Fibroblast of lung (primary cell): Measurements from ENCODE around the gene EFCAB7. TPM values are rescaled to one million over a fixed set of nuclear protein-coding genes. Genes with fewer than 3 reads are reported as not detected.
A peak's percentile ranks its signal among the peaks of the same experiment; 100 is the strongest.

Source experiments
- DNase-seq, 2 donors: peaks; one replicate each; pipeline versions ENCODE4 v3.0.0 to v3.0.0-alpha.2; 2010; ENCODE audit warnings: low read depth in 2 of 2
- H2AFZ ChIP-seq: 2 replicates; pipeline ENCODE4 v1.5.1; 2012; ENCODE audit warnings: low read length, control low read depth, inconsistent platforms
- H3K27ac ChIP-seq: 2 replicates; pipeline ENCODE4 v1.5.1; 2011; ENCODE audit warnings: low read length, control low read depth; ENCODE audit not compliant: insufficient read depth
- H3K27me3 ChIP-seq: 2 replicates; pipeline ENCODE4 v1.5.1; 2011; ENCODE audit warnings: mild to moderate bottlenecking, low read length; ENCODE audit not compliant: control insufficient read depth, insufficient read depth
- H3K36me3 ChIP-seq: 2 replicates; pipeline ENCODE4 v1.5.1; 2011; ENCODE audit warnings: low read length; ENCODE audit not compliant: control insufficient read depth, insufficient read depth
- H3K4me1 ChIP-seq: 2 replicates; pipeline ENCODE4 v1.5.1; 2011; ENCODE audit warnings: low read length; ENCODE audit not compliant: control insufficient read depth, insufficient read depth; ENCODE audit errors: extremely low read depth
- H3K4me2 ChIP-seq: 2 replicates; pipeline ENCODE4 v1.5.1; 2011; ENCODE audit warnings: low read length, control low read depth; ENCODE audit not compliant: insufficient read depth; ENCODE audit errors: extremely low read depth
- H3K4me3 ChIP-seq, 4 experiments: fragments of 200-600 bp in 1 of 4; sonication (generic) in 1 of 4; replicated peaks in 1 of 4; 2 replicates each; pipeline ENCODE4 v1.5.1; 2011 to 2016; ENCODE audit warnings: low read length in 4 of 4, low read depth in 3 of 4, mild to moderate bottlenecking in 3 of 4, control low read depth in 2 of 4, inconsistent platforms in 1 of 4, mixed read lengths in 1 of 4; ENCODE audit not compliant: insufficient read depth in 1 of 4; ENCODE audit errors: control extremely low read depth in 1 of 4
- H3K79me2 ChIP-seq: 2 replicates; pipeline ENCODE4 v1.5.1; 2012; ENCODE audit warnings: mild to moderate bottlenecking, low read length, inconsistent platforms; ENCODE audit not compliant: control insufficient read depth, insufficient read depth
- H3K9ac ChIP-seq: 2 replicates; pipeline ENCODE4 v1.5.1; 2011; ENCODE audit warnings: mild to moderate bottlenecking, low read length, control low read depth; ENCODE audit not compliant: insufficient read depth
- H3K9me3 ChIP-seq: 2 replicates; pipeline ENCODE4 v1.5.1; 2012; ENCODE audit warnings: low read depth, low read length; ENCODE audit not compliant: control insufficient read depth, insufficient read depth
- H4K20me1 ChIP-seq: 2 replicates; pipeline ENCODE4 v1.5.1; 2011; ENCODE audit warnings: low read length; ENCODE audit not compliant: control insufficient read depth, insufficient read depth; ENCODE audit errors: extremely low read depth
- EZH2 ChIP-seq: IDR thresholded peaks from 2 replicates; pipeline ENCODE4 v1.5.1; 2012; ENCODE audit warnings: low read length, control low read depth, mild to moderate bottlenecking; ENCODE audit errors: missing control alignments
- polyA minus RNA-seq: library from RNA; depleted of rRNA, polyadenylated mRNA; stranded (reverse); fragments of >200 nt; gene quantifications from 2 replicates; pipeline ENCODE4 v1.2.3, GENCODE V29; 2011; ENCODE audit warnings: low replicate concordance
- polyA plus RNA-seq, 2 donors: library from polyadenylated mRNA; depleted of rRNA in 1 of 2; stranded (reverse) in 1 of 2; unstranded in 1 of 2; fragments of >200 nt; gene quantifications; 2 replicates each; pipeline ENCODE4 v1.2.1, GENCODE V29; 2011 to 2012; ENCODE audit warnings: missing spikeins in 1 of 2
- total RNA-seq: library from RNA; depleted of rRNA; stranded (reverse); fragments of >200 nt; gene quantifications from 2 replicates; pipeline ENCODE4 v1.2.1, GENCODE V29; 2014
- TF ChIP-seq, protein P1 (sequence below), 2 donors: IDR thresholded peaks in 1 of 2; conservative IDR thresholded peaks in 1 of 2; 1 replicate in 1 of 2; 2 replicates in 1 of 2; pipeline ENCODE4 v1.5.1; 2011 to 2012; ENCODE audit warnings: low read length in 2 of 2, control low read depth in 1 of 2, inconsistent platforms in 1 of 2, low read depth in 1 of 2, mild to moderate bottlenecking in 1 of 2

Gene EFCAB7
- total RNA-seq (9.1 and 9.8 TPM in 2 replicates), polyA plus RNA-seq (3.4 and 4.3 TPM in 2 replicates), polyA minus RNA-seq (1.1 TPM in 1 of 2 replicates, not detected in the other)
- polyA plus RNA-seq (2012), result 2.6 and 3.2 TPM in 2 replicates

- Histone ChIP-seq H3K27ac (peak within 1 kb of the TSS; percentile 99), H3K4me2 (peak within 1 kb of the TSS; percentile 96), H3K36me3 (no peaks in the 10 kb centered on the region), H3K9ac (peak within 1 kb of the TSS; percentile 92), H3K79me2 (peaks cover 18% of the 10 kb centered on the region), H3K4me1 (peaks cover 2% of the 10 kb centered on the region), H3K9me3 (no peaks in the 10 kb centered on the region), H2AFZ (peak within 1 kb of the TSS; percentile 99), H3K27me3 (no peaks in the 10 kb centered on the region), H3K4me3 (peak within 1 kb of the TSS; percentile 82 to 99 (median 90)), H4K20me1 (no peaks in the 10 kb centered on the region)
- TF ChIP-seq, protein P1, sequence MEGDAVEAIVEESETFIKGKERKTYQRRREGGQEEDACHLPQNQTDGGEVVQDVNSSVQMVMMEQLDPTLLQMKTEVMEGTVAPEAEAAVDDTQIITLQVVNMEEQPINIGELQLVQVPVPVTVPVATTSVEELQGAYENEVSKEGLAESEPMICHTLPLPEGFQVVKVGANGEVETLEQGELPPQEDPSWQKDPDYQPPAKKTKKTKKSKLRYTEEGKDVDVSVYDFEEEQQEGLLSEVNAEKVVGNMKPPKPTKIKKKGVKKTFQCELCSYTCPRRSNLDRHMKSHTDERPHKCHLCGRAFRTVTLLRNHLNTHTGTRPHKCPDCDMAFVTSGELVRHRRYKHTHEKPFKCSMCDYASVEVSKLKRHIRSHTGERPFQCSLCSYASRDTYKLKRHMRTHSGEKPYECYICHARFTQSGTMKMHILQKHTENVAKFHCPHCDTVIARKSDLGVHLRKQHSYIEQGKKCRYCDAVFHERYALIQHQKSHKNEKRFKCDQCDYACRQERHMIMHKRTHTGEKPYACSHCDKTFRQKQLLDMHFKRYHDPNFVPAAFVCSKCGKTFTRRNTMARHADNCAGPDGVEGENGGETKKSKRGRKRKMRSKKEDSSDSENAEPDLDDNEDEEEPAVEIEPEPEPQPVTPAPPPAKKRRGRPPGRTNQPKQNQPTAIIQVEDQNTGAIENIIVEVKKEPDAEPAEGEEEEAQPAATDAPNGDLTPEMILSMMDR (conservative IDR thresholded peaks at IDR 0.05 in 1 of 2, IDR thresholded peaks at IDR 0.05 in 1 of 2; ENCODE audit: low read depth in 1 of 2, low read length in 2 of 2), result peak in 1 of 2 donors; percentile 2
- no peak for TF ChIP-seq EZH2
- DNase-seq, result peak; percentile 96 to 97
Observed at GRCh38 chr1:63522891-63523728, at the start of gene EFCAB7, which contains the start of gene ITGB3BP. TSS of gene EFCAB7 (plus strand) at chr1:63523525. CDS start at chr1:63525573, 2,048 bp downstream. TSS of gene ITGB3BP (minus strand) at chr1:63523225. CDS start at chr1:63523133, 92 bp downstream.

DNA sequence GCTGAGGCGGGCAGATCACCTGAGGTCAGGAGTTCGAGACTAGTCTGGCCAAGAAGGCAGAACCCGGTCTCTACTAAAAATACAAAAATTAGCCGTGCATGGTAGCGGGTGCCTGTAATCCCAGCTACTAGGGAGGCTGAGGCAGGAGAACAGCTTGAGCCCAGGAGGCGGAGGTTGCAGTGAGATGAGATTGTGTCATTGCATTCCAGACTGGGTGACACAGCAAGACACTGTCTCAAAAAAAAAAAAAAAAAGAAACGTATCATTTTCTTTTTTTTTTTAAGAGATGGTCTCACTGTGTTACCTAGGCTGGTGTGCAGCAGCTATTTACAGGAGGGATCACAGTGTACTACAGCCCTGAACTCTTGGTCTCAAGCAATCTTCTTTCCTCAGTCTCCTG, 47.6 kb upstream of the EFCAB7 start:
- H3K9ac ChIP-seq, result no peak overlapping the region
- no peak overlapping the region for H3K27ac ChIP-seq
- peak in 1 of 2 donors; percentile 1 for DNase-seq
- no peaks in the 10 kb centered on the region for H3K27me3 ChIP-seq
- H3K4me2 ChIP-seq, result no peak overlapping the region
- H4K20me1 ChIP-seq, result no peaks in the 10 kb centered on the region
- no peaks in the 10 kb centered on the region for H3K9me3 ChIP-seq
- TF ChIP-seq EZH2, result no peak
- TF ChIP-seq, protein P1 (conservative IDR thresholded peaks at IDR 0.05 in 1 of 2, IDR thresholded peaks at IDR 0.05 in 1 of 2; ENCODE audit: low read depth in 1 of 2, low read length in 2 of 2), result no peak
- no peaks in the 10 kb centered on the region for H3K36me3 ChIP-seq
- no peaks in the 10 kb centered on the region for H3K4me1 ChIP-seq
- no peaks in the 10 kb centered on the region for H3K79me2 ChIP-seq
- H2AFZ ChIP-seq, result no peak overlapping the region
- H3K4me3 ChIP-seq, result no peak overlapping the region

- no peak overlapping the region for H3K4me2 ChIP-seq
- no peaks in the 10 kb centered on the region for H3K79me2 ChIP-seq
Observed at GRCh38 chr1:63480057-63480456, 43.3 kb upstream of the EFCAB7 start.

More at GRCh38 chr1:63480057-63480456, 43.3 kb upstream of the EFCAB7 start:
- no peak overlapping the region for H2AFZ ChIP-seq
- no peak overlapping the region for H3K4me3 ChIP-seq
- no peaks in the 10 kb centered on the region for H3K4me1 ChIP-seq
- H3K9me3 ChIP-seq, result no peaks in the 10 kb centered on the region
- H4K20me1 ChIP-seq, result no peaks in the 10 kb centered on the region
- no peak overlapping the region for H3K9ac ChIP-seq
- no peaks in the 10 kb centered on the region for H3K27me3 ChIP-seq
- no peak for DNase-seq
- no peak for TF ChIP-seq EZH2
- TF ChIP-seq, protein P1 (conservative IDR thresholded peaks at IDR 0.05 in 1 of 2, IDR thresholded peaks at IDR 0.05 in 1 of 2; ENCODE audit: low read depth in 1 of 2, low read length in 2 of 2), result no peak
- no peaks in the 10 kb centered on the region for H3K36me3 ChIP-seq
- no peak overlapping the region for H3K27ac ChIP-seq
